HG02981 (cell line): Measurements from ENCODE around the gene IDH3A.
A peak's percentile ranks its signal among the peaks of the same experiment; 100 is the strongest.
"Not testable (repeated sequence)": the region's sequence is repeated elsewhere in the genome, so short reads cannot be mapped to it uniquely, and the experiment has no call there.

ENCODE experiments used
- ATAC-seq: cut with Tn5 transposase; IDR thresholded peaks from one replicate; pipeline ENCODE4 v1.9.1; 2021; ENCODE audit warnings: mild to moderate bottlenecking, moderate library complexity; ENCODE audit not compliant: unreplicated experiment

IDH3A gene

GRCh38 chr15:78129077-78129750 is 19.9 kb upstream of the IDH3A start:
- no peak for ATAC-seq

- ATAC-seq, result no peak
Observed at GRCh38 chr15:78129751-78130287, 19.3 kb upstream of the IDH3A start.

- no peak for ATAC-seq
Observed at GRCh38 chr15:78130466-78131294, 18.5 kb upstream of the IDH3A start.

GRCh38 chr15:78131295-78132061 is 17.7 kb upstream of the IDH3A start, which contains the start of gene CIB2:
Gene CIB2, minus strand, starts transcription at chr15:78131445. Its CDS starts 230 bp downstream, at chr15:78131215.
- no peak for ATAC-seq

- no peak for ATAC-seq
Observed at GRCh38 chr15:78133801-78134200, 15.4 kb upstream of the IDH3A start.

GRCh38 chr15:78139578-78139977 is 9.6 kb upstream of the IDH3A start:
- no peak for ATAC-seq

- ATAC-seq, result no peak
Observed at GRCh38 chr15:78140292-78140691, 8.9 kb upstream of the IDH3A start.

- no peak for ATAC-seq
Observed at GRCh38 chr15:78142332-78142731, 6.8 kb upstream of the IDH3A start.

GRCh38 chr15:78146425-78147154 is 2.6 kb upstream of the IDH3A start:
- ATAC-seq, result no peak

- ATAC-seq, result no peak
Observed at GRCh38 chr15:78147566-78147965, 1.6 kb upstream of the IDH3A start.

- peak; percentile 3 for ATAC-seq
Observed at GRCh38 chr15:78148392-78149067, 632 bp upstream of the IDH3A start.

- no peak for ATAC-seq
Observed at GRCh38 chr15:78149805-78150751, 916 bp downstream of the IDH3A start.

- not testable (repeated sequence) for ATAC-seq
Observed at GRCh38 chr15:78151075-78151474, 1.9 kb downstream of the IDH3A start.

GRCh38 chr15:78154955-78155354 is 5.8 kb downstream of the IDH3A start:
- ATAC-seq, result no peak

GRCh38 chr15:78155355-78155939 is 6.3 kb downstream of the IDH3A start:
- no peak for ATAC-seq

- ATAC-seq, result no peak
Observed at GRCh38 chr15:78156653-78157052, 7.5 kb downstream of the IDH3A start.

GRCh38 chr15:78157203-78157602 is 8.0 kb downstream of the IDH3A start:
- no peak for ATAC-seq

- no peak for ATAC-seq
Observed at GRCh38 chr15:78159395-78159794, 10.2 kb downstream of the IDH3A start.
